Activated CD8-positive, alpha-beta memory T cell treated with anti-CD3 and anti-CD28 coated beads, Interleukin-2, amount 50 U/mL, for 24 hours (primary cell): ENCODE measurements around the gene APOBEC3B.
"Not testable (repeated sequence)": the region's sequence is repeated elsewhere in the genome, so short reads cannot be mapped to it uniquely, and the experiment has no call there.

Experiments
- DNase-seq: peaks from one replicate; pipeline ENCODE4 v3.0.0-alpha.2; 2020; ENCODE audit errors: extremely low read depth

APOBEC3B gene

GRCh38 chr22:38951734-38952133 lies 30.4 kb upstream of the APOBEC3B start:
- DNase-seq, result no peak

DNA sequence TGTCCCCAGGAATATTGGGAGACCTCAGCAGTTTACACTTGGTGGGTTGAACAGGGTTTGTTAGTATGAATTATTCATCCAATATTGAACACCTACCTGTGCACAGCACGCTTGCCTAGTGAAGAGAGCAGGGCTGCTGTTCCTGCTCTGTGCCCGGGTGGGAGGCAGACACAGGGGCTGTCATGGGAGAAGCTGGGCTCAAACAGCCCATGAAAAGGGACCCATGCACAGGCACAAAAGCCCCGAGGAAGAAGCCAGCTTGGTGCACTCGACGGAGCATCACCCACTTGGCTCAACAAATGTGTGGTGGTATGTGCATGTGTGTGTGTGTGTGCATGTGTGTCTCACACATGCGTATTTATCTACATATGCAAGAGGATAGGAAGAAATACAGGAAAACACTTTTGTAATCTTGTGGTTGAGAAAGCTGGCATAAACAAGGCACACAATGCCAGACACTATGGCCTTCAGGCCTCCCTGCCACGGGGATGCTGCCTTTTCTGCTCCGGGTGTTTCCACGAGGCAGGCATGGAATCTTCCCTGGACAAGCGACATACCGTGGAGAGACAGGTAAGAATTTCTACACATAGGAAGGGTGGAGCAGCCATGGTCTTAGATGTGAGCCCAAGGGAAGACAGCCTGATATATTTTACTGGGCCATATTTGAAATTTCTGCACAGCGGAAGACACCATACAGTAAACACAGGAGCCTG lies 29.7 kb upstream of the APOBEC3B start:
- no peak for DNase-seq

- DNase-seq, result no peak
Measured at GRCh38 chr22:38953091-38953490, 29.1 kb upstream of the APOBEC3B start.

- peak; percentile 49 for DNase-seq
Measured at GRCh38 chr22:38953577-38954413, 28.4 kb upstream of the APOBEC3B start.

DNA sequence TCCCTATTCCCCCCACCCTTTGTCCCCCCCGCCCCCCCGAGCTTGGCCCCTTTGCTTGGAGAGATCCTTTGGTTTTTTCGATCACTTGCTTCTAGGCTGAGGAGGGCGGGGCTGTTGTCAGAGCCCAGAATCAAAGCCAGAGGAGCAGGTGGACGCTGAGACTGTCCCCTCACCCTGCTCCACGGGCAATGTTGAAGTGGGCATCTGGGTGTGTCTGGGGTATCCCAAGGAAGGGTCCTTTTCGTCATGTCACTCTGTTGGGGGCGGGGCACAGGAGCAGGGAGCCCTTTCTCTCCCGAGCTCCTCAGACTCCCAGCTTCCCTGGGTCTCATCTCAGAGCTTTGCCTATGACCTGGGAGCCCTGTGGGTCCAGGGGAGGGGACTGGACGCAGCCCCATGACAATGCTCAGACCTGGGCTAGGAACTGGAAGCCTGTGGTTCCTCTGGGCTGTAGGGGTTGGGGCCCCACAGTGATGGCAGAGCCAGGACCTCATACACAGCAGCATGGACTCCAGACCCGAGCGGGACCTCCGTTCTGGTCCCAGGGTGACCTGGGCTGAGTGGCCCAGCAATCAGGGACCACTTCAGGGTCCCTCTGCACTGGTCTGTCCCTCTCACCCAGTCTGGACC lies 27.6 kb upstream of the APOBEC3B start:
- DNase-seq, result no peak

- DNase-seq, result no peak
Measured at GRCh38 chr22:38955250-38955905, 26.8 kb upstream of the APOBEC3B start.

DNA sequence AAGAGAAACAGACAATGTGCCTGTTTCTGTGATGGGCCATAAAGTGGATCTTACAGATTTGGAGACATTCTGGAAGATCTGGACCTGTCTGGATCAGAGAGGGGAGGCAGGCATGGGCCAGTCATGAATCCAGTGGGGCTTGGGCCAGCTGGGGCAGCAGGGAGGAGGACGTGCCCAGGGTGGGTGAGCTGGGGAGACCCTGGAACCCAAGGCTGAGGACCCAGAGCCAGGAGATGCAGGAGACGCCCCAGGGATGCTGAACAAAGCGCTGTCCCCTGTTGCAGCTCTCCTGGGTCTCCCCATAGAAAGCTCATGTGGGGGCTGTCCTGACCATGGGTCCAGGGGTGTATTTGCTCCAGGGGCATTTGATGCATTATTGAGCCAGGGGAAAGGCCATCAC lies 26.2 kb upstream of the APOBEC3B start:
- no peak for DNase-seq

- DNase-seq, result no peak
Measured at GRCh38 chr22:38956551-38956950, 25.6 kb upstream of the APOBEC3B start.

DNA sequence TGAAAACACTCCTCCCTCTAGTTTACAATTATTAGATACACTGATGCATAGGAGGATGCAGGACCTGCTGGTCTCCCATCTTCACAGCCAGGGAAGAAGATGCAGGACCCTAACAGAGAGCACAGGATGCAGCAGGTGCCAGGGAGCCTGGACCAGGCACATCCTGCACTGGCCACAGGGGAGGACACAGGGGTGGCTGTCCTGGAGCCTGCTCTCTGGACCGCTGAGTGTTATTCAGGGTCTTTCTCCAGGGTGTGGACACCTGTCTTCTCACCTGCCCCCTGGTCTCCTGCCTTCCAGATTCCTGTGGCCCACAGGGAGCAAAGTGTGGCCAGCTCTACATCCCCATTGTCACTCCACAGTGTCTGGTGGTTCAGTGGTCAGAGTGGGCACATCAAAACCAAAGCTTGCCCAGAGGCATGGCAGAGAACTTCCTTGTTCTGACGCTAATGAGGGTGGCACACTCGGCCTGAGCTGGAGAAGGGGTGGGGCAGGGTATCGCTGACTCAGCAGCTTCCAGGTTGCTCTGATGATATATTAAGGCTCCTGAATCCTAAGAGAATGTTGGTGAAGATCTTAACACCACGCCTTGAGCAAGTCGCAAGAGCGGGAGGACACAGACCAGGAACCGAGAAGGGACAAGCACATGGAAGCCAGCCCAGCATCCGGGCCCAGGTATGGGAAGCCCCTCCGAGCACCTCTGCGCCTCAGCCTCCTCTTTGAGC lies 24.9 kb upstream of the APOBEC3B start, which contains the start of gene APOBEC3A:
Gene APOBEC3A (plus strand): TSS at position 564 of the 725 bp plus-strand sequence. CDS start 83 bp downstream, at position 647.
- DNase-seq, result no peak

- DNase-seq, result no peak
Measured at GRCh38 chr22:38957808-38958650, 24.1 kb upstream of the APOBEC3B start.

DNA sequence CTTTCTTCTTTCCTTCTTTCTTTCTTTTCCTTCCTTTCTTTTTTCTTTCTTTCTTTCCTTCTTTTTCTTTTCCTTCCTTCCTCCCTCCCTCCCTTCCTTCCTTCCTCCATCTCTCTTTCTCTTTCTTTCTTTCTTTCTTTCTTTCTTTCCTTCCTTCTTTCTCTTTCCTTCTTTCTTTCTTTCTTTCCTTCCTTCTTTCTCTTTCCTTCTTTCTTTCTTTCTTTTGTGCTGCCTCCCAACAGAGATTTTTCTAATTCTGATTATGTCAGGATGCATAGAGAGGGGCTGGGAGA lies 23.6 kb upstream of the APOBEC3B start:
- not testable (repeated sequence) for DNase-seq

GRCh38 chr22:38959590-38959989 lies 22.6 kb upstream of the APOBEC3B start:
- DNase-seq, result no peak

- DNase-seq, result not testable (repeated sequence)
Measured at GRCh38 chr22:38960673-38961072, 21.5 kb upstream of the APOBEC3B start.

DNA sequence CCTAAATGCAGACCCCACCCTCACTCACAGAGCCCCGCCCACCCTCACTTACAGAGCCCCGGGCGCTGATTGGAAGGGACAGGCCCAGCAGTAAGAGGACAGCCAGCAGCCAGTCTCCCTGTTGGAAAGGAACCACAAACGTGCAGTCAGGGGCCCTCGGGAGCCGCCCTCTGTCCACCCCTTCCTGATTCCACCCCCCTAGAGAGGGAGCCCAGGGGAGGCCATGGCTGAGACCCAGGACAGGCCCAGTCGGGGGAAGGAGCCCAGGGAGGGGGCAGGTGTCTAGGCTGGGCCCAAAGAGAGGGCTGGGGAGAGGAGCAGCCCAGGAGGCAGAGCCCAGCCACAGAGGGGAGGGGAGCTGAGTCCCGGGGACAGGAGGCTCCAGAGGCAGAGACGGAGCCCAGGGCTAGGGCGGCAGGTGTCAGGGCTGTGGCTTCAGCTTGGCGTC lies 18.8 kb upstream of the APOBEC3B start:
- not testable (repeated sequence) for DNase-seq

- no peak for DNase-seq
Measured at GRCh38 chr22:38963872-38964271, 18.3 kb upstream of the APOBEC3B start.

GRCh38 chr22:38964306-38964705 lies 17.8 kb upstream of the APOBEC3B start:
- no peak for DNase-seq

DNA sequence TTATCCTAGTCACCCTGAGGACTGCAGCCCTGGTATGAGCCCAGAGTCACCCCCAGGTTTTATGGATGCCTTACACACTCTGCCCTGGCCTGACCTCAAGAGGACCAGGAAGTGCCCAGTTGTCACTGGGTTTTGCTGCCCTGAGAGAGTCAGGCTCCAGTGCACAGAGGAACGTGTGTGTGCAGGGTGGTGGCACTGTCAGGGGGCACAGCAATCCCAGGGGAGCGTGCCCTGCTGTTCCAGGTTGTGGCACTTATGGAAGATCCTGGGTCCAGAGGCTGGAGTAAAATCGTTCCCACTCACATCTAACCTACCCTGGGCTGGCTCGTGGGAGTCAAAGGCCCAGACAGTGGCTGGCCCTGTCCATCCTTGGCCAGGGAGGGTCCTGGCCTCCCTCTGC lies 17.2 kb upstream of the APOBEC3B start:
- no peak for DNase-seq

DNA sequence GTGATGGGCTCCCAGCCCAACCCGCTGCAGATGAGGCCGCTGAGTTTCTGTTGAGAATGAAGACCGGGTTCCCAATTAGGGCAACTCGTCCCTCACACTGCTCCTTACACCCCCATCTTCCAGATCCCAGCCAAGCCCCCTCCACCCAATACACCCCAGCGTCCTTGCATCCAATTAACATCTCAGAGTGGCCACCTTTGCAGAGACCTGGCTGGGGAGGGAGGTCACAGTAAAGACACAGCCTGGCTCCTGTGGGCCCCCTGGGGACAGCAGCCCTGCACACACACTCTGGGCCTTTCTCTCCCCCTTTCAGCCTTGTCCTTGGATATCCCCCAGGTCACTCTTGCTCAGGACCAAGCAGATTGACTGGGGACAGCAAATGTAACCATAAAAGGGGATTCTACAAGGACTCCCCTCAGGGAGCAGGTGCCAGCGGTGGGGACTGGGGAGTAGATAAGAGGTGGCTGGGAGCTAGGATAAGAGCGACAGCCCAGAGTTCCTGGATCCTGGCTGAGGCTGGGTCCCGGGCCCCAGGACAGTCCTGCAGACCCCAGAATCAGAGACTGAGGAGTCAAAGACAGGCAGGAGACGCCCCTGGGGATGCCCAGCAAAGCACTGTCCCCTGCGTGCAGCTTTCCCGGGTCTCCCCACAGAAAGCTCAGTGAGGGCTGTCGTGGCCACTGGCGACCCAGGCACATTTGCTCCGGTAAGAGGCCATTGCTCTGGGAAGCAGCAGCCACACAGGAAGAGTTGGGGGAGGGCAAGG lies 16.4 kb upstream of the APOBEC3B start:
- DNase-seq, result no peak

DNA sequence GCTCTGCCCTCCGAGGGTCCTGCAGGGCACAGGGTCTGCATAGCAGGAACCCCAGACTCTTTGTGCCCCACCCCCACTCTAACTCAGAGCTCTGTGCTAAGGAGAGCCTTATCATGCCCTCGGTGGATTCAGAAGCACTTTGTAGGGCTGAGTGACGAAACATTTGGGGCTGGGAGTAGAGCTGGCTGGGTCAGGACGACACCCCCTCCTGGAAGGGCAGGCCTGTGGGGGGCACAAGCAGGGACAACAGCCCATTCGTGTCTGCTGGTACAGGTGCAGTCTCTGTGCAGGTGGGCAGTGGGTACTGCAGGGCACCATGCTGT lies 15.8 kb upstream of the APOBEC3B start:
- DNase-seq, result no peak

DNA sequence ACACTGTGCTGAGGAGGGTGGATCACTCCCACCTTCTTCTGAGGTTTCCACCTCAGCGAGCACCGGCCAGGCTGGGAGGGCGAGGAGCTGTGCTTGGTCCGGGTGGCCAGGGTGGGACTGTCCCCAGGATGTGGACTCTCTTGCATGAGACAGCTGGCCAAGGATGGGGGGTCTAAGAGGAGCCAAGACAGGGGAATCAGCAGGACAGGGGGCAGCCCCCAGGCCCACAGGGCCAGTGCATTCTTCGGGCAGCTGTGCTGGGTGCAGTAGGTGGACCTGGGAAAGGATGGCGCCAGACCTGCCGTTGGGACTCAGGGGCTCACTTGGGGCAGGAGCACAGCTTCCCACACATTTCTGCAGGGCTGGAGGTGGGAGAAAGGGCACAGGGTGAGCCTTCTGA lies 15.2 kb upstream of the APOBEC3B start:
- no peak for DNase-seq
